Spleen (tissue), 7 donors: ENCODE measurements around the gene IL36RN.

Source experiments
- CTCF ChIP-seq, 11 experiments: fragments of 200-600 bp in 7 of 11; fragments of 450-650 bp in 4 of 11; sonication (generic) in 4 of 11; IDR thresholded peaks in 8 of 11; conservative IDR thresholded peaks in 3 of 11; 1 replicate in 7 of 11; 2 replicates in 4 of 11; pipeline versions ENCODE4 v1.4.0 to v1.8.0; 2016 to 2021; ENCODE audit warnings: antibody characterized with exemption in 11 of 11, inconsistent platforms in 4 of 11, mild to moderate bottlenecking in 1 of 11
- POLR2A ChIP-seq, 3 donors: fragments of 450-650 bp; IDR thresholded peaks; one replicate each; pipeline ENCODE4 v1.5.1; 2017; ENCODE audit warnings: antibody characterized with exemption in 3 of 3, mild to moderate bottlenecking in 1 of 3
- POLR2AphosphoS5 ChIP-seq, 3 donors: sonication (generic); formaldehyde crosslinking; IDR thresholded peaks; one replicate each; pipeline ENCODE4 v1.5.1; 2017; ENCODE audit warnings: antibody characterized with exemption in 3 of 3
- donor health status: DM: no; HTN: no; CAD: no; lungs with moderate emphysema.
- donor health status: DM: no; HTN: no; CAD: no.
- donor health status: DM: no; HTN: no; CAD: no.

- TF ChIP-seq POLR2AphosphoS5 (IDR thresholded peaks at IDR 0.05) (no peak), POLR2A (IDR thresholded peaks at IDR 0.05) (no peak), CTCF (IDR thresholded peaks at IDR 0.05 in 8 of 11, conservative IDR thresholded peaks at IDR 0.05 in 3 of 11) (no peak)
Measured at GRCh38 chr2:113046465-113046864, 12.5 kb upstream of the IL36RN start.
